GM21528 (cell line): ENCODE data around the gene LMTK2.

Experiments
- ATAC-seq: cut with Tn5 transposase; IDR thresholded peaks from one replicate; pipeline ENCODE4 v1.9.1; 2021; ENCODE audit warnings: mild to moderate bottlenecking, moderate library complexity; ENCODE audit not compliant: unreplicated experiment, low FRiP score

Gene LMTK2

GRCh38 chr7:98171449-98171848 lies 64.8 kb downstream of the LMTK2 start:
- ATAC-seq: no peak

- ATAC-seq: no peak
These were observed 67.9 kb downstream of the LMTK2 start for GRCh38 chr7:98174334-98175259.

DNA sequence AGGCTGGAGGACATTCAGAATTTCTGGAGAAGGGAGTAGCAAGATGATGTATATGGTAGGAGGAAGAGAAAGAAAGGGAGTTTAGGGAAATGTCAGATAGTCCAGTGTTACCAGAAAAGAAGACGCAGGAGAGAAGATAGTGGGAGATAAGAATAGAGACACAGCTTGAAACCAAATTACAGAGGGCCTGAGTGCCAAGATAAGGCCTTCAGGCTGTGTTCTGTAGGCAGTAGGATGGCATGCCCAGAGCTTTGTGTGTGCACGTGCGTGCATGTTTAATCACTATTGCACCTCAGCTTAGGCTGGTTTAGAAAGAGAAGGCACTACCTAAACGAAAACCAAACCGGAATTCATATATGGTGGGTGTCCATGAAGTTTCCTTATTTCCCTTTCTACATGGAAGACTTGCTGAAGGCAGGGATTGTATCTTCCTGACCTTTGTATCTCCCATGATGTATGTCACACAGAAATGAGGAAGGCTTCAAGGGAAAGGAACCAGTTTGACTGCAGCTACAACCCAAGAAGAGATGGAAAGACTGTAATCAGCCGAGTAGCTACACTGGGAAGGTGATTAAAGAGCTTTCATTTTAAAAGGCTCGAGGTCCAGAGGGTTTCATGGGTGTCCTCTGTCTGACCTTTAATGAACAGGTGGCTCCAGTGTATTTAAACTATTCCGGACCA lies 68.7 kb downstream of the LMTK2 start:
- ATAC-seq: no peak

- ATAC-seq: no peak
These were observed 70.9 kb downstream of the LMTK2 start for GRCh38 chr7:98177553-98177952.

- ATAC-seq: no peak
These were observed 71.7 kb downstream of the LMTK2 start for GRCh38 chr7:98178321-98178720.

- ATAC-seq: no peak
These were observed 72.3 kb downstream of the LMTK2 start for GRCh38 chr7:98178762-98179490.

- ATAC-seq: no peak
These were observed 74.1 kb downstream of the LMTK2 start for GRCh38 chr7:98180751-98181150.

DNA sequence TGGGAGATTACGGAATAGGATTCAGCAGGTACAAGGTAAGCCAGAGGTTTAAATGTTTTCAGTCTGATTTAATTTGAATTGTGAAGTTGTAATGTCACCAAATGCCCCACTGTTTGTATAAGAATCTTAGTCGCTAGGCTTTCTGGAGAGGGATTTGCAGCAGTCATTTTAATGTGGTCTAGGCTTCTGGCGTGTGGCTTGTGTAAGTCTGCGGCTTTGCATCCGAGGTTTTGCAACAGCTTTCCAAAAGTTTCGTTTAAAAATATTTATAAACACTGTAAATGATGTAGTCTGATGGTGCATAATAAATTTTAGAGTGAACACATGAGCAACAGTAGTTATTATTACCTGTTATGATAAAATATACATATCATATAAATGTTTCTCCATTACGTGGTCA lies 78.4 kb downstream of the LMTK2 start:
- no peak for ATAC-seq

DNA sequence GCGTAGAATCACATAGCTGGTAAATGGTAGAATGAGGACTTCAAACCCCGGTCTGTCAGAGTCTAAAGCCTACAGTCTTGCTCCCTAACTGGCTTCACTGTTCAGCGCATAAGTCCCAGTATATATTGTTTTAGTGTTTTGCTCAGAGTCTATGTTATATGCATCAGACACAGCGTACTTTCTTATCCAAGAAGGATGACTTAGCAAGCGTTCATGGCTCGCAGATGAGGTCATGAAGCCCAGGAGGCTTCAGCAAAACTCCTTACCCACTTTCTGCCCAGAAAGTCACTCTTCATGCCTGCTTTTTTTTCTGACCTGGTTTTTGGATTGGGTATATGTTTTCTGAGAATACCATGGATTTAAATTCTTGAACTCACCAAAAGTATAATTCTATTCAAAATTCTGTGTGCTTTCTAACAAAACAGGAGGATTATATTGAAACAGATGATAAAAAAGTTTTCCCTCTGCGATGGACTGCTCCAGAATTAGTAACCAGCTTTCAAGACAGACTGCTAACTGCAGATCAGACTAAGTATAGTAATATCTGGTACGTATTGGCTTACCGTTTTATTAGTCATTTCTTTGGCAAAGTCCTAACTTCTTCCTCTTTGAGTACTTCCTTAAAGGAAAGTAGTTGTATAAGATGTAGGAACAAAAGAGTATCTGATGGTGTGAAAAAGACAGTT lies 79.9 kb downstream of the LMTK2 start:
- ATAC-seq: no peak

DNA sequence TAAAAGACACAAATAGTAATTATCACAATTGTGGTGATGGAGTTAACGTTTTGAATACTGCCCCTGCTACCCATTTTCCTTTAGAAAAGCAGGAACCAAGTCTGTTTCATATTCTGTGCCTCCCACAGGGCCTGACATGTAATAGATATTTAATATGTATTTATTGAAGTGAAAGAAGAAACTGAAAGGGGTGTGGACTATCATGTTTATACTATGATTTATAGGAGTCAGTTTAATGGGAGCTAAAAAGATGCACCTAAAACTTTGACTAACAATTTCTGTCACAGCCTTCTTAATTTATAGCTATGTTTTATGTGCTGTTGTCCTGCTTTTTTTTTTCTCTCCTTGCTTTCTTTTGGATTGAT lies 80.5 kb downstream of the LMTK2 start:
- no peak for ATAC-seq

DNA sequence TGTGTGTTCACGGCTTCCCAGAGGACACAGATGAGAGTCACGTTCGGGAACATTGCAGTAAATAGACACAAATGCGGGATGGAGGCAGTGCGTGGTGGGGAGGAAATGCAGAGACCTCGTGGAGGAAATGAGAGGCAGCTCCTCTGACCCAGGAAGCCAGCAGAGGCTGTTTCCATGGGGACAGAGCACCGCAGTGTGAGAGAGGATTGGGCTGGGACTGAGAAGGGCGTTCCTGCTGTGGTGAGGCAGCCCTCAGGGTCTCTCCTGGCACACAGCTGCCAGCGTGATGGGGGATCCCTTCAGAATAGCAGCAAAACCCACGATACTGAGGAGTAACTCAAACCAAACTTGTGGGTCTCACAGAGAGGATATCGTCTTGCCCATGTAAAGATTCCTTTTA lies 82.9 kb downstream of the LMTK2 start:
- ATAC-seq: no peak

DNA sequence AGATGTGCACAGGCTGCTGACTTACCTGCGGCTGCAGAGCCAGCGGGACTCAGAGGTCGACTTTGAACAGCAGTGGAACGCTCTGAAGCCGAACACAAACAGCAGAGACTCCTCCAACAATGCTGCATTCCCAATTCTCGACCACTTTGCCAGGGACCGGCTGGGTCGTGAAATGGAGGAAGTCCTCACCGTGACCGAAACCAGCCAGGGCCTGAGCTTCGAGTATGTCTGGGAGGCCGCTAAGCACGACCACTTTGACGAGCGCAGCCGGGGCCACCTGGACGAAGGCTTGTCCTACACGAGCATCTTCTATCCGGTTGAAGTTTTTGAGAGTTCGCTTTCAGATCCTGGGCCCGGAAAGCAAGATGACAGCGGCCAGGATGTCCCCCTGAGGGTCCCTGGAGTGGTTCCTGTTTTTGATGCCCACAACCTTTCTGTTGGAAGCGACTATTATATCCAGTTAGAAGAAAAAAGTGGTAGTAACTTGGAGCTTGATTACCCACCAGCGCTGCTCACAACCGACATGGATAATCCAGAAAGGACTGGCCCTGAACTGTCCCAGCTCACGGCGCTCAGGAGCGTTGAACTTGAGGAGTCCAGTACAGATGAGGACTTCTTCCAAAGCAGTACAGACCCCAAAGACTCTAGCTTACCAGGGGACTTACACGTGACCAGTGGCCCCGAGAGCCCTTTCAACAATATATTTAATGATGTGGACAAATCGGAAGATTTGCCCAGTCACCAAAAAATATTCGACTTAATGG lies 85.2 kb downstream of the LMTK2 start:
- no peak for ATAC-seq

DNA sequence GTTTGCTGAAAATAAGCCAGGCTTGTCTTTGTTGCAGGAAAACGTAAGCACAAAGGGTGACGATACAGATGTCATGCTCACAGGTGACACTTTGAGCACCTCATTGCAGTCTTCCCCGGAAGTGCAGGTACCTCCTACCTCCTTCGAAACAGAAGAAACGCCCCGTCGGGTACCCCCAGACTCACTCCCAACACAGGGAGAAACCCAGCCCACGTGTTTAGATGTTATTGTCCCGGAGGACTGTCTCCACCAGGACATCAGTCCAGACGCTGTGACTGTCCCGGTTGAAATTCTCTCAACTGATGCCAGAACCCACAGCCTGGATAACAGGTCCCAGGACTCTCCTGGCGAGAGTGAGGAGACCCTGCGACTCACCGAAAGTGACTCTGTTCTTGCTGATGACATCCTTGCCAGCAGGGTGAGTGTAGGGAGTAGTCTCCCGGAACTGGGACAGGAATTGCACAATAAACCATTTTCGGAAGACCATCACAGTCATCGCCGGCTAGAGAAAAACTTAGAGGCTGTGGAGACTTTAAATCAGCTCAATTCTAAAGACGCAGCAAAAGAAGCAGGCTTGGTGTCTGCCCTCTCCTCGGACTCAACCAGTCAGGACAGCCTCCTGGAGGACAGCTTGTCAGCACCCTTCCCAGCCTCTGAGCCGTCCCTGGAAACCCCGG lies 86.3 kb downstream of the LMTK2 start:
- ATAC-seq: no peak

- ATAC-seq: no peak
These were observed 87.0 kb downstream of the LMTK2 start for GRCh38 chr7:98193474-98194180.

GRCh38 chr7:98194186-98194585 lies 87.5 kb downstream of the LMTK2 start:
- no peak for ATAC-seq

GRCh38 chr7:98194672-98195457 lies 88.2 kb downstream of the LMTK2 start:
- no peak for ATAC-seq

- no peak for ATAC-seq
These were observed 90.3 kb downstream of the LMTK2 start for GRCh38 chr7:98196706-98197605.
